RWPE1 (cell line): ENCODE results near the gene MAP4K4.

Experiments used
- CTCF ChIA-PET: fragments of 350-600 bp; sonication (Branson Sonifier 250); formaldehyde crosslinking; extraction: SDS; loops from one replicate; lab custom pipeline; 2021; lab: Yijun Ruan, JAX
- POLR2A ChIA-PET: fragments of 400-600 bp; formaldehyde crosslinking; extraction: SDS; loops from one replicate; lab custom pipeline; 2020; ENCODE audit warnings: antibody characterized with exemption; ENCODE audit not compliant: low non-redundant PET; lab: Yijun Ruan, JAX
- DNase-seq: peaks from one replicate; pipeline ENCODE4 v3.0.0; 2012; ENCODE audit warnings: low spot score
- H3K27ac ChIP-seq: fragments of 450-650 bp; 2 replicates; pipeline ENCODE4 v1.5.1; 2017
- TF ChIP-seq, protein P1 (sequence below): fragments of 450-650 bp; conservative IDR thresholded peaks from 2 replicates; pipeline ENCODE4 v1.5.1; 2017; ENCODE audit warnings: low read depth, mild to moderate bottlenecking

The MAP4K4 gene

DNA sequence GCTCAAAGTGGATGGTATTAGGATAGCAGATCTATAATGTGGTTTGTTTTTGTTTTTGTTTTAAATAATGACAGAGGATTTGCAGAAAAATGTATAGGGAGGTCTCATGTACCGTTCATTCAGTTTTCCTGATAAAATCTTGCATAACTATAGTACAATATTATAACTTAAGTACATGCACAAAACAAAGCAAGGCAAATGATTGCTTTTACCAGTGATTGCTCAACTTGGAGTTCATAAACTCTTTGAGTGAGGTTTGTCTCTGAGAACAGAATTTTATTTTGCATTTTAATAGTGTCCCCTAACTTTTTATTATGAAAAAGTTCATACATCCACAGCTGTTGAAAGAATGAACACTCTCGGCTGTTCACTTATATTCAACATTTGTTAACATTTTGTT, 96.6 kb downstream of the MAP4K4 start:
- DNase-seq, result no peak
- POLR2A ChIA-PET, result no interaction called here
- CTCF ChIA-PET, result interaction anchor here (0.7 kb wide), 1 partner anchor 37 kb away, joined by 3 read pairs; no protein-coding TSS in a partner anchor
- TF ChIP-seq, protein P1, sequence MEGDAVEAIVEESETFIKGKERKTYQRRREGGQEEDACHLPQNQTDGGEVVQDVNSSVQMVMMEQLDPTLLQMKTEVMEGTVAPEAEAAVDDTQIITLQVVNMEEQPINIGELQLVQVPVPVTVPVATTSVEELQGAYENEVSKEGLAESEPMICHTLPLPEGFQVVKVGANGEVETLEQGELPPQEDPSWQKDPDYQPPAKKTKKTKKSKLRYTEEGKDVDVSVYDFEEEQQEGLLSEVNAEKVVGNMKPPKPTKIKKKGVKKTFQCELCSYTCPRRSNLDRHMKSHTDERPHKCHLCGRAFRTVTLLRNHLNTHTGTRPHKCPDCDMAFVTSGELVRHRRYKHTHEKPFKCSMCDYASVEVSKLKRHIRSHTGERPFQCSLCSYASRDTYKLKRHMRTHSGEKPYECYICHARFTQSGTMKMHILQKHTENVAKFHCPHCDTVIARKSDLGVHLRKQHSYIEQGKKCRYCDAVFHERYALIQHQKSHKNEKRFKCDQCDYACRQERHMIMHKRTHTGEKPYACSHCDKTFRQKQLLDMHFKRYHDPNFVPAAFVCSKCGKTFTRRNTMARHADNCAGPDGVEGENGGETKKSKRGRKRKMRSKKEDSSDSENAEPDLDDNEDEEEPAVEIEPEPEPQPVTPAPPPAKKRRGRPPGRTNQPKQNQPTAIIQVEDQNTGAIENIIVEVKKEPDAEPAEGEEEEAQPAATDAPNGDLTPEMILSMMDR, result no peak
- no peak overlapping the region for H3K27ac ChIP-seq

DNA sequence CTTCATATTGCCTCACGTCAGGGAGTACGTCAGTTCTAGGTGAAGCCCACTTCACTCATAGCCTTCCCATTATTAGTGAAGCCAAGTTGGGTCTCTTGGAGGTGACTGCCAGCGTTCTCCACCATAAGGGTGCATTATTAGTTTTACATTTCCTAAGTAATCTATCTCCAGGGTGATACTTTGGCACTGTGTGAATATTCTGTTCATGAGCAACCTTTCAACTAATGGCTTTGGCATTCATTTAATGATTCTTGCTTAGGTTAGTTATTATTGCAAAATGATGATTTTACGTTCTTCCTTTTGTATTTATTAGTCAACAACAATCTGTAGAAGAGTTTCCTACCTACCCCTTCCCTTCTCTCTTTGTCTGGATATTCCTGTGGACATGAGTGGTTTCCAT, 97.5 kb downstream of the MAP4K4 start:
- TF ChIP-seq, protein P1, result no peak
- H3K27ac ChIP-seq, result no peak overlapping the region
- DNase-seq, result no peak
- ChIA-PET POLR2A (no interaction called here), CTCF (interaction anchor here (0.6 kb wide), 1 partner anchor 88 kb away, joined by 3 read pairs; no protein-coding TSS in a partner anchor)

- H3K27ac ChIP-seq, result no peak overlapping the region
- POLR2A ChIA-PET, result no interaction called here
- TF ChIP-seq, protein P1, result no peak
- DNase-seq, result no peak
- CTCF ChIA-PET, result interaction anchor here (0.6 to 0.7 kb wide), 2 partner anchors 61 to 220 kb away, joined by 3 to 5 read pairs; no protein-coding TSS in a partner anchor
These were observed 99.5 kb downstream of the MAP4K4 start for GRCh38 chr2:101796825-101797600.

GRCh38 chr2:101801496-101801895, 104.0 kb downstream of the MAP4K4 start:
- TF ChIP-seq, protein P1, result no peak
- H3K27ac ChIP-seq, result no peak overlapping the region
- POLR2A ChIA-PET, result no interaction called here
- CTCF ChIA-PET, result no interaction called here
- DNase-seq, result no peak

GRCh38 chr2:101802329-101802728, 104.8 kb downstream of the MAP4K4 start:
- ChIA-PET POLR2A (no interaction called here), CTCF (no interaction called here)
- H3K27ac ChIP-seq, result 0 out of 2 replicates have a peak overlapping the region, but pooled peaks have one; percentile 19
- TF ChIP-seq, protein P1, result no peak
- peak; percentile 24 for DNase-seq

- H3K27ac ChIP-seq, result 0 out of 2 replicates have a peak overlapping the region, but pooled peaks have one; percentile 19
- TF ChIP-seq, protein P1, result no peak
- POLR2A ChIA-PET, result interaction anchor here (0.7 kb wide), 1 partner anchor 10 kb away, joined by 3 read pairs; no protein-coding TSS in a partner anchor
- DNase-seq, result peak; percentile 50
- CTCF ChIA-PET, result interaction anchor here (0.6 kb wide), 1 partner anchor 32 kb away, joined by 3 read pairs; no protein-coding TSS in a partner anchor
These were observed 105.6 kb downstream of the MAP4K4 start for GRCh38 chr2:101803128-101803527.
